Stimulated activated CD8-positive, alpha-beta memory T cell treated with anti-CD3 and anti-CD28 coated beads, Interleukin-4, amount 100 ng/mL, for 48 hours (primary cell): Measurements from ENCODE around the gene TMEM221.

Source experiments
- DNase-seq: peaks from one replicate; pipeline ENCODE4 v3.0.0-alpha.2; 2020

The TMEM221 gene

DNA sequence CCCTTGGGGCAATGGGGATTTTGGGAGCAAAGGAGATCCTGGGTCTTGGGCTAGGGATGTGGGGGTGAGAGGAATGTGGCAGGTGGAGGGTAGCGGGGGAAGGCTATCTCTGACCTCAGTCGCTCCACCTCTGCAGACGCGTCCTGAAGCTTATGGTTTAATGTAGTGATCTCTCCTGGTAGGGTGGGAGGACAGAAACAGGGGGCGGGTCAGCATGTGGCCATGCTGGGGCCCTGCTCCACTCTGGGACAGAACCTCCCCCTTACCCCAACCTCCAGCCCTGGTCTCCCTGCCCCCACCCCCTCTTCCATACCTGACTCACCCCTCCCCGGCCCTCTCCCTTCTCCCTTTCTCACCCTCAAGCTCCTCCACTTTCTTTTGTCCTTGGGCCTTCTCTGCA, 44.5 kb downstream of the TMEM221 start:
- no peak for DNase-seq

DNA sequence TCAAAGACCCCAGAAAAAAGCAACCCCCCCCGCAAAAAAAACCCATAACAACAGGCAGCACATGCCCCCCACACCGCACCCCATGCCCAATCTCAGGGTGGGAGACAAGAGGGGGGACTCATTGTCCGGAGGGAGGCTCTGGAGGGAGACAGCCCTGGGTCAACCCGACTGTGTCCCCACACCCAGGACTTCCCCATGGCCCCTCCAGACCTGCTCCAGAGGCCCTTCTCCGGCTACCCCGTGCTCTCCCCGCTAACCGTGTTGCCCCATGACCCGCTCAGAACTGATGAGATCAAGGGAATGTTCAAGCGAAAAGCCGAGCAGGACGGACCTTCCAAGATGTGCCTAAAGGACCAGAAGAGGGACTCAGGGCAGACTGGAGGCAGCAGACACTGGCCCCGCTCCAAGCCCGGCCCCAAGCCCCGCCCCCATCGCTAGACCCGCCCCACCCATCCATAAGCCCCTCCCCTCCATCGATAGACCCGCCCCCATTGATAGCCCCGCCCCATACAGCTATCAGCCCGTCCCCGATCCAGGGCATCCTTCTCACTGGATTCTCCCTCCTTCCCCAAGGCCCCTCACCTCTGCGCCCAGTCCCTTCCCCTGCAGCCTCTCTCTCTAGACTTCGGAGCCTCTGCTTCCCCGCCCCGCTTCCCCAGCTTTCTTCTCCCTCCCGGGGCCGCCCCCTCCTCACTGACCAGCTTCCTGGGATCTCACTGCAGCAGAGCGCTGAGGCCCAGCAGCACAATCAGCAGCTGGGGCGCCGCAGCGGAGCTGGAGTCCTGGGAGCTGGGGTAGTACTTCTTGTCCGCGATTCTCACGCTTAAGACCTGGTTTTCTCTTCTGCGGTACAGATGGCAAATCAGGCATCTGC, 45.2 kb downstream of the TMEM221 start:
- DNase-seq: peak; percentile 72

DNA sequence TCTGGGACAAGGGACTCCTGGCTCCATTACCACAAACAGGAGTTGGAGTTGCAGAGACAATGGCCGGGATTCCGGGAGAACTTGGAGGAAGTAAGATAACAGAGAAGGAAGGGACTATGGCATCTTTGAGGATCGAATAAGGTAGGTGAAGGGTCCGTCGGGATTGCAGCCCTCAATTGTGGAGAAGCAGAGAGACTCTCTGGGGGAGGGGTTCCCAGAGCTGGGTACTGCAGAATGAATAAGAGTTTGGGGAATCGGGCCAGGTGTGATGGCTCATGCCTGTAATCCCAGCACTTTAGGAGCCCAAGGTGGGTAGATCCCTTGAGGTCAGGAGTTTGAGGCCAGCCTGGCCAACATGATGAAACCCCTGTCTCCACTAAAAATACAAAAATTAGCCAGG, 46.8 kb downstream of the TMEM221 start:
- no peak for DNase-seq

DNA sequence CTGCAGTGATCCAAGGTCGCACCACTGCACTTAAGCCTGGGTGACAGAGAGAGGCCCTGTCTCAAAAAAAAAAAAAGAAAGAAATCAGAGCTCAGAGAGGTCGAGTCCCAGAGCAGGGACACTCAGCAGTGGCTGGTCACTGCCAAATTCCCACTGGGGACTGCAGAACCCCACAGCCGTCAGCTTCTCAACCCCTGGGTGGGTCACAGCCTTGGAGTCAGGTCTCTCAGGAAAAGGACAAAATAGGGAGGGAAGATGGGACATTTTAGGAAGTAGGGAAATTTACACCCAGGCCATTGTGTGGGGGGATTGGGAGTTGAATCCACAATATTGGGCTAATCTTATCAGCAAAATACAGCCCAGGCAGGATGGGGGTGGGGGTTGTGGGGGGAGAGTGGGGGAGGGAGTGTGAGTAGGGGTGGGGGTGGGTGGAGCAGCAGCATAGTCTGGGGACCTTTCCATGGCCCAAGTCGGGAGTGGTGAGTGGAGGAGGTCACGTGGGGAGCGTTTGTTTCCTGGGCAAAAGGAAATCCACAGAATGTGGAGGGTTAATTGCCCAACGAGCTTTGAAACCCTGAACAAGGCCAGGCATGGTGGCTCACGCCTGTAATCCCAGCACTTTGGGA, 49.5 kb downstream of the TMEM221 start:
- DNase-seq: no peak

DNA sequence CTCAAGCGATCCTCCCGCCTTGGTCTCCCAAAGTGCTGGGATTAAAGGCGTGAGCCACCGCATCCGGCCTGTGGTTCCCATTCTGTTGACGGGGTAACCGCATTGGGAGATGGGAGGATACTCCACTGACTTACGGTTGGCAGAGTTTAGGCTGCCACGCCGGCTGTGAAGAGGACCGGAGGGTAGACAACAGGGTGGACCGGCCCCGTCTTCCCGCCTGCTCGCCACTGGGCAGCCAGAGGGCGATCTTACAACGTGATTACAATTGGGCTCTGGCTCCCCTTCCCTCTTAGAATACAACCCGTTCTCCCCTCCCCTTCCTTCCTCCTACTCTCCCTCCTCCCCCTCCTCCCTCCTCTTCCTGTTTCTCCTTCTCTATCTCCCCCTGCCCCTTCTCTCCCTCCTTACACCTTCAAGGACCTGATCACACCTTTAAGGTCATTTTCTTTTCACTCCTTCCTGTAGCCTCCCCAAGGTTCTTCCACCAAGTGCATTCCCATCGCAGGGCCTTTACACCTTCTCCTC, 53.5 kb downstream of the TMEM221 start:
- peak; percentile 89 for DNase-seq

DNA sequence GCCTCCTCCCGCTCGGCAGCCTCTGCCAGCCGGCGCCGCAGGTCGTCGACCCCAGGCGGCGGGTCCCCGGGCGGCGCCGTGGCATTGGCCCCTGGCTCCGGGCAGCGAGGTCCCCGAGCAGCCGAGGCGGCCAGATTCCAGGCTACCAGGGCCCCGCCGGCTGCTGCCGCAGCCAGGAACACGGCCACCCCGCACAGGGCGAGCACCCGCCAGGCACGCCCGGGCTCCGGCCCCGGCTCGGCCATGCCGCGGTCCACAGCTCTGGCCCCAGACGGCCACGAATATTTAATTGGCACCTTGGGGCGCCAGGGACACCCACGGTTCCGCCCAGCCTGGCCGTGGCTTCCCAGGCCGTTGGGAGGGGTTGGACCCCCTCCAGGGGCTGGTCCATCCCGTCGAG, 54.6 kb downstream of the TMEM221 start, which contains the start of gene CCDC194:
Gene CCDC194 (minus strand): TSS at position 283 of the 400 bp plus-strand sequence. CDS start 38 bp downstream, at position 245.
- no peak for DNase-seq

DNA sequence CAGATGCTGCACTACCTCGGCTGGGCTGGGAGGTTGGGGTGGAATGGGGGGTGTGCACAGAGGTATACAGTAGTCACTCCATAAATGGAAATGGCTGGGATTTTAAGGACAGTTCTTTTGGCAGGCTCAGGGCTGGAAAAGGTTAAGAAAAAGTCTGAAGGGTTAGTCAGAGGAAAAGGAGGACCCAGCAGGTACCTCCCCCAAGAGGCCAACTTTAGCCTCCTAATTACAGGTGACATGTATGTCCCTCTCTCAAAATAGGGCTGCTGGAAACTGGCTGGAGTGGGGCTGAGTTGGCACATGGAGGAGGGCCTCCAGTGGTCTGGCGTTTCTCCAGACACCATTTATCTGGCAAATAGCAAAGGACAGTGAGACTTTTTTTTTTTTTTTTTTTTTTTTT, 55.5 kb downstream of the TMEM221 start:
- DNase-seq: no peak

DNA sequence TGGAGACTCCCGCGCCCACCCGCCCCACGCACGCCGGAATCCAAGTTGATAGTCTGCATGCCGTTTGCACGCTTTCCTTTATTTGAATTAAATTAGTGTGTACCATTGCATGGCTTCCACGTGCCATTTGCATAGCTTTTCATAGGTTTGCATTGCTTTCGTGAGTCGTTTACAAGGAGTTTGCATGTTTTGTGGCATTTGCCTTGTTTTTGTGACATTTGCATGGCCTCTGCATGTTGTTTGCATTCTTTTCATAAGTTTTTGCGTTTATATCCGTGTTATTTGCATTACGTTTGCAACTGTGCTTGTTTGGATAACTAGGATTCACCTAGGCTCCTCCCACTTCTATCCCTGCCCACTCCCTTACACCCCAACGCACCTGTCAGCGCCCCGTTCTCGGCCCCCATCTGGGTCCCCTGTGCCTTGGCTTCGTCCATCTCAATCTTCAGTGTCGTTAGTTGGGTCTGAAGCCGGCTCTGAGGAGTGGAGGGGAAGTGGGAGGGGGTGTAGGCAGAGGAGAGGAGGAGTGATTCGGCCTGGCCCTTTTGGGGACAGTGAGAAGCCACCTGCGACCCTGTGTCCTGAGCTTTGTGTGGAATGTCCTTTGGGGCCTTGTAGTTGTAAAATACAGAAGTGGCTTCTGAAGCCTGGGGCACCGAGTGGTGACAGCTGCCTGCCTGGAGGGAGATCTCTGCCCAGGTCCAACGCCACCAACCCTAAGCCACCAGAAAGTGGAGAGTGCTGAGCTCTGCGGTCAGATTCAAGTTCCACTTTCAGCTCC, 56.9 kb downstream of the TMEM221 start:
- no peak for DNase-seq

DNA sequence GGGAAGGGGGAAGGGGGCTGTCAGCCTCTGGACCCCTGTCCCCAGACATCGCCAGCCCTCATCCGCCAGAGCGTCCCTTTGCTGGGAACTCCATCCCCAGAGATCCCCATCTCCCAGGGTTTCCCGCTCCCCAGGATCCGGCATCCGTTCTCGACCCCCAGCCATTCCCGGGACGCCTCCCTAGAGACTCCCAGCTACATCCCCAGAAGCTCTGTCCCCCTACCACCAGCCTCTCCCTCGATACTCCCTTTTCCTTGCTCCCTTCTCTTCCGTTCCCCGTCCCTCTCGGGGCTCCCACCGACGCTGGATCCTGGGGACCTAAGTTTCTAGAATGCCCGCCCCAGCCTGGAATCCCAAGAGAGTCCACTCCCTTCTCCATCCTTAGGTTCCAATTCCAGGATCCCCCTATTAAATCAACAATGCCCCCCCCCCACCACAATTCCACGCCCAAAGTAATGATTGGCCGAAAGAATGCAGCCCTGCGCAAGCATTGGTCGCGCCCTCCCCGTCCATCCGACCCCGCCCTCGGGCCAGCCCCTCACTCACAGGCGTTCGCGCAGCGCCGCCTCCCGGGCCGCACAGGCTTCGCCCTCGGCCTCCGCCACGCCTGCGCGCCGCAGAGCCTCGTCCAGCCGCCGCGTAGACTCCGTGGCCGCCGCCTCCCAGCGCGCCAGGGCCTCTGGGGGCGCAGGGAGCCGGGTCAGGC, 57.6 kb downstream of the TMEM221 start:
- DNase-seq: peak; percentile 96

DNA sequence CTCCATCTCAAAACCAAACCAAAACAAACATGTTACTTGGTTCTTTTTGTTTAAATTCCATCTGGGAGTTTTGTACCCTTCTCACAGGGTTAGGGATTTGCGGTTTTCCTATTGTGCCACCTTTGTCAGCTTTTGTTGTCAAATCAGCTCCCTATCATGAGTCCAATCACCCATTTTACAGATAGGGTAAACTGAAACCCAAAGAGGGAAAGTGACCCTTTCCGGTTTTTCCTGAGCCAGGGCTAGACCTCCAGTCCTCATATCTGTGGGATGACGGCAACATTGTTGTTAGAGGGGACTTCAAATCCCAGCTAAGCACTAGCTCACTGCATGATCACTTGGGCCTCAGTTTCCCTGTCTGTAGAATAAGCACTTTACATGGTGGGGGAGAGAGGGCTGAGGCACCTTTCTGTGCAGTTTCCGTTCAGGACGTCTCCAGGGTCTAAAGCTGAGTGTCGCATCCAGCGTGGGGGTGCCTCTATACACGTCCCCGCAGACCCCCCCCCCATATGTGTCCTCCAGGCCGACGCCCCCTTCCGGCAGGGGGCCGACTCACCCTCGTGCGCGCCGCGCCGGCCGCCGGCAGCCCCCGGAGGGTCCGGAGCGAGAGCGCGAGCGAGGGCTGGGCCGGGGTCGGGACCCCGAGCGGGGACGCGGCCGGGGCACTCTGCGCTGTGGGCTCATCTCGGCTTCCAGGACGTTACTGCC, 58.4 kb downstream of the TMEM221 start:
- no peak for DNase-seq

DNA sequence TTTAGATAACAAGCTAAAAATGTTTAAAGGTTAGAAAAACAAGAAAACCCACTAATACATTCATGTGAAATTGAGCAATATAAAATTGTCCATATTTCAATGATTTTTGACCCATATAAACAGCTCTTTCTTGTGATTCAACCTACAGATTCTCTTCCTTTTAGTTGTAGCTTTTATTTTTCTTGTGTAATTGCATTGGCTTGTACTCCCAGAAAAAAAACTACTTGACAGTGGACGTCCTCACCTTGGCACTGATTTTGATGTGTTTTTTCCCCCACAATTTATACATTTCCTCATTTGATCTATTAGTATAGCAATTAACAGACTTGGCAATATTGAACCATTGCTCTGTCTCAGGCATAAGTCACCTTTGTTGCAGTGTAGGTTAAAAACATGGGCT, 59.2 kb downstream of the TMEM221 start:
- DNase-seq: no peak

DNA sequence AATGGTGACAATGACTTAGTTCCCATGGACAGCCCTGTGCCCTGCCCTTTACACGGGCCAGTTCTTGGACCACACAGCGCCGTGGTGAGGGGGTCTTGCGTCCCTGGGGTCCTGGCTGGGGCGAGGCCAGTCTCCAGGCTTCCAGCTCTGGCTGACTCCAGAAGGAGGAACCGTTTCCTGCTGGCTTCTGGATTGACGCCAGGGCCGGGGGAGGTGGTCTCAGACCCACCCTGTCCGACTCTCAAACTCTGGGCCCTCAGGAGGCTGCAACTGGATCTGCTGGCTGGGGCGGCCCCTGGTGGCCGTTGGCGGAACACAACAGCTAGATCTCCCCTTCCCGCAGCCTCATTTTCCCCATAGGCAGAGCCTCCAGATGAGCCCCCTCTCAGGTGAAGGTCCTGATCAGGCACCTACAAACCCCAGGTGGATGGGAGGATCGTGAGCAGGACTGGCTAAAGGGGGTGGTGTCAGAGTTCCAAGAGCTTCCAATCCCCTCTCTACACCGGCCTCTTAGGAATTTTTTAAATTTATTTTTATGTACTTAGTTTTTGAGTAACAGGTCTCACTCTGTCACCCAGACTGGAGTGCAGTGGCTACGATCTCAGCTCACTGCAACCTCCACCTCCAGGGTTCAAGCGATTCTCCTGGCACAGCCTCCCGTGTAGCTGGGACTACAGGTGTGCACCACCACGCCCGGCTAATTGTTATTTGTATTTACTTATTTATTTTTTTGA, 62.4 kb downstream of the TMEM221 start:
- peak; percentile 81 for DNase-seq
